ENCODE results near the gene AASS.

The AASS gene

GRCh38 chr7:122055073-122055472, 89.0 kb downstream of the AASS start:
- H3K27ac ChIP-seq = no peak overlapping the region
- no peak for DNase-seq (ENCODE audit: low read depth, low spot score)

GRCh38 chr7:122054393-122054792, 89.7 kb downstream of the AASS start:
- no peak for DNase-seq (ENCODE audit: low read depth, low spot score)
- H3K27ac ChIP-seq = no peak overlapping the region

DNA sequence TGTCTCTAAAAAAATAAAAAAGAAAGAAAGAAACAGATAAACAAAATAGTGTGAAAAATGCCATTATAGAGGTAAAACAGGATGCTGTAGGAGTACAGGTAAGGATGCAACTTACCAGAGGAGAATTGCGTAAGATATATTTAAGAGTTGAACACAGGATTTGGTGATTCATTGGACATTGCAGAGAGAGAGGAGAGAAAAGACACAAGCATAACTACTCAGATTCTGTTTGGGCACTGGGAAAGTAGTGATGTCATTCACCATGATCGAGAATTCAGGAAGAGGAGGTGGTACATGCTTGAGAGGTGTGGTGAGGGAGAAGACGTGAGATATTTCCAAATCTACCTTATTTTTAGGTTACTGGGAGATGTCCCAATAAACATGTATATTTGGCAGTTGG, 97.6 kb downstream of the AASS start:
- H3K27ac ChIP-seq = no peak overlapping the region
- peak; percentile 31 for DNase-seq (ENCODE audit: low read depth, low spot score)

GRCh38 chr7:122040147-122040546, 103.9 kb downstream of the AASS start:
- no peak for DNase-seq (ENCODE audit: low read depth, low spot score)
- no peak overlapping the region for H3K27ac ChIP-seq

GRCh38 chr7:122038904-122039303, 105.1 kb downstream of the AASS start:
- DNase-seq (ENCODE audit: low read depth, low spot score) = no peak
- no peak overlapping the region for H3K27ac ChIP-seq

DNA sequence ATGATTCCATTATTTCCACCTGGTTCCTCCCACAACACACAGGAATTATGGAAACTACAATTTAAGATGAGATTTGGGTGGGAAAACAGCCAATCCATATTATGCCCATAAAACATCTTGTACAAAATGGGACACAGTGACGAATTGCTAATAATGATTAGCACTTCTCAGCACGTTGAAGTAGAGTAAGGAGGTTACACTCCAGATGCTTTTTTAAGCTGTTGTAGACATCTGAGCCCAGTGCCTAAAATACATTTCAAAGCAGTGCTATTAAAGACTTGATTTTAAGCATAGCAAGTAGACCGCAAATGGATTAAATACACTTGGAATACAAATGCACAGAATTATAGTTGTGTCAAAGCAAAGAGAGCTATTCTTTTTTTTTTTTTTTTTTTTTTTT, 105.9 kb downstream of the AASS start:
- no peak overlapping the region for H3K27ac ChIP-seq
- DNase-seq (ENCODE audit: low read depth, low spot score) = no peak

DNA sequence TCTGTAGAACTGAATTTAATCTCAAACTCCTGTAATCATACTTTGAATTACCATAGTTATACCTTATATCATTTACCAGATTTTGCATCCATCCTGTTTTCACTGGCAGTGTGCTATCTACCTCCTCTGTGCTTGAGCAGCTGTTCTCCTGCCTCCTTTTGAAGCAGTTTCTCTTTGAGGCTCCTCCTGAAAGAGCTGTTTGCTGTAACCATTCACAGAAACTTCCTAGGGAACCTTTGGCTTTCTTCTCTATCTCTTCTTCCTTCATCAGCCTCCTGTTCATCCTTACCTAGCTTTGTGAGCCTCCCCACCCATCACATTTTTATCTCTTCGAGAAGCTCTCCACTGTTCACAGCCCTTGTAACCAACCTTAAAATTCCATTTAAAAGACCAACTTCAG, 108.2 kb downstream of the AASS start:
- no peak for DNase-seq (ENCODE audit: low read depth, low spot score)
- H3K27ac ChIP-seq = no peak overlapping the region

DNA sequence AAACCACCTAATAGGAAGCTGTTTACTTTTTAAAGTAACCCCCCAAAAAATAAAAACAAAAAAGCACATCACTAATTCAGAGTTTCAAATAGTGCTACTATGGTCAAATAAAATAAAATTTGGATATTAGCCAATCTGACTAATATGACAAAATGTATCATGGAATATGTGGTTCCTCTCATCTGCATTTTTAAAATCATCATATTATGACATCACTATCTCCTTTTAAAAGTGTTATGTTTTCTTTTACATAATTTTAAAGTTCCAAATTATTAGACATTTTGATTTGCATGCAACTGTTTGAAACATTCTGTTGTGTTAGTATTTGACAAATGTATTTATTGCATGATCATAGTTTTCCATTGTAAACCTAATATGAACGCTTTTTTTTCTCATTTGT, 110.4 kb downstream of the AASS start:
- H3K27ac ChIP-seq = no peak overlapping the region
- DNase-seq (ENCODE audit: low read depth, low spot score) = no peak

DNA sequence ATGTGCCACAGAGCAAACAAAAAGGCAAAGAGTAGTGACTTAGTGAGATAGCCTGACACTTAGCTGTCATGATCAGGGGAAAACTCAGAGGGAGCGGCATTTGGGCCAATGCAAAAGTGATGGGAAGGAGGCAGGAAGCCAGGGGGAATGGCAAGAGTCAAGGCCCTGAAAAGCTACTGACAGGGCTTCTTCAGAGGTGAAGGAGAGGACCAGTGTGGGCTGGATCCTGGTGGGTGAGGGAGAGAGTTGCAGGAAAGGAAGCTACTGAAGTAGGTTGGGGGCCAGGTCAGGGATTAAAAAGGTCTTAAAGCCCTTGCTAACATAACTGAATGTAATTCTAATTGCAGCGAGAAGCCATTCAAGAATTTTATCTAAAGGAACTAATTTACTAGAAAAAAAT, 117.0 kb downstream of the AASS start:
- H3K27ac ChIP-seq = no peak overlapping the region
- no peak for DNase-seq (ENCODE audit: low read depth, low spot score)

Data from epithelial cell of prostate (primary cell).